GM06990 (cell line): ENCODE measurements around the gene TGM2.

Experiments used
- DNase-seq: peaks from one replicate; pipeline ENCODE4 v3.0.0-alpha.2; 2011; ENCODE audit not compliant: insufficient read length; ENCODE audit errors: extremely low read depth
- H3K27me3 ChIP-seq: replicated peaks from 2 replicates; pipeline ENCODE4 v1.6.0; 2011; ENCODE audit warnings: low read length; ENCODE audit not compliant: control insufficient read depth, insufficient read depth
- H3K36me3 ChIP-seq: 2 replicates; pipeline ENCODE4 v1.5.1; 2011; ENCODE audit warnings: low read length; ENCODE audit not compliant: control insufficient read depth, insufficient read depth
- H3K4me3 ChIP-seq: replicated peaks from 2 replicates; pipeline ENCODE4 v1.5.1; 2011; ENCODE audit warnings: low read depth, mild to moderate bottlenecking, control low read depth, low read length
- CTCF ChIP-seq: IDR thresholded peaks from 2 replicates; pipeline ENCODE4 v1.5.1; 2011; ENCODE audit warnings: low read length, control low read depth, mild to moderate bottlenecking, inconsistent platforms; ENCODE audit not compliant: insufficient read depth, poor library complexity, severe bottlenecking

TGM2 gene

DNA sequence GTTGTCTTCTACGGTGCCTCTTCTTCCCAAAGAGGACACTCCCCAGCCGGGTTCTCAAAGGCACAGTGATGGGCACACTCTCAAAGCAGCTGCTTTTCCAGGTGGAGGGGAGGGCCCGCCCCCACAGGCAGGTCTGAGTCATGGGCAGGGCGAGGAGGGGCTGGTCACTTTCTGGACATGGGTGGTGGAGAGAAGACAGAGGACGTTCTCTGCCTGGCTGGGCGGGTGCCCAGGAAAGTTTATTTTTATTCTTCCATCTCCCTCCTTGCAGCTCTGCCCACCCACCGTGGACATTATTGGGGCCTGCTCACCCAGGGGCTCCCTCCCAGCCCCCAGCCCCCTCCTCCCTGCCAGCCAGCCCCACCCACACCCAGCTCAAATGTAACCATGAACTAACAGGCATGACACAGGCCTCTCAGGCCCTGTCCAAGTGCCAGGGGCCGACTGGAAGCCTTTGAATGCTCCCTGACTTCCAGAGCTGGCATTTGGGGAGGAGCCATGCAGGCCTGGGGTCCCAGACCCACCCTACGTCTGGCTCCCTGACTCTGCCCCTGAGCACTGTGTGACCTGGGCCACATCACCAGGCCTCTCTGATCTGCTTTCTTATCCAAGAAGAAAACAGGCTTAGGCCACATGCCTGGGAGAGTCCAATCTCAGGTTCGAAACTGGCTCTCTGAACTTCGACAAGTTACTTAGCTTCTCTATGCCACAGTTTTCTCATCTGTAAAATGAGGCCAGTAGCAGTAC, 8.0 kb downstream of the TGM2 start:
- Histone ChIP-seq H3K4me3 (no peak overlapping the region), H3K27me3 (no peaks in the 10 kb centered on the region), H3K36me3 (no peaks in the 10 kb centered on the region)
- TF ChIP-seq CTCF: no peak
- no peak for DNase-seq

DNA sequence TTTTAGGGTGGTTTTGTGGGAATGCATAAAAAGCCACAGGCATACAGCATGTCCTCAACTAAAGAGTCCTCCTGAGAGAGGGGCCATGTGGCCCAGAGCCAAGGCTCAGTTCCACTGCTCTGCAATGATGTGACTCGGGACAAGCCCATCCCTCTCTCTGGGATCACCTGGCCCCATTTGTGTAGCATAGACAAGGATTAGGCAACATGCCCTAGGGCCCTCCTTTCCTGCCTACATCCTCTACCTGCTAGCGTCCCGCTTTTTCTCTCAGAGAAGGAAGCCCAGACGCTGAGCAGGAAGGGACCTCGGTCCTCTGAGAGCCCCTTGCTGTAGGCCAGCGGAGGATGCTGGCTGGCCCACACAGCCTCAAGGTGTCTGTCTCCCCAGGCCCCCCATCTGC, 8.8 kb downstream of the TGM2 start:
- Histone ChIP-seq H3K4me3 (no peak overlapping the region), H3K36me3 (no peaks in the 10 kb centered on the region), H3K27me3 (no peaks in the 10 kb centered on the region)
- TF ChIP-seq CTCF: no peak
- DNase-seq: no peak

DNA sequence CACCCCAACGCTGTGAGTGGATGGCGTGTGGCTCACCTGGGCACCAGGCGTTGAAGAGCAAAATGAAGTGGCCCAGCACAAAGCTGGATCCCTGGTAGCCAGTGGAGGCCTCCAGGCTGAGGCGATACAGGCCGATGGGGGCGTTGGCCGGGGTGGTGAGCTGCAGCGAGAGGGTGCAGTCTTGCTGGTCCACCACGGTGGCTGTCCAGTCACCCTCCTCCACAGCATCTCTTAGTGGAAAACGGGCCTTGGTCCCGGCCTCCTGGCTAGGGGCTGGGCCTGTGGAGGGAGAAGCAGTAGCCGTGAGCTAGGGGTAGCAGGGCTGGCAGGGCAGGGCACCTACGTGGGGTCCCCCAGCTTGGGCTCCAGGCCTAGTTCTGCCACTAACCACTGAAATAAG, 9.3 kb downstream of the TGM2 start:
- no peak for DNase-seq
- no peak overlapping the region for H3K4me3 ChIP-seq
- H3K27me3 ChIP-seq: no peaks in the 10 kb centered on the region
- H3K36me3 ChIP-seq: no peaks in the 10 kb centered on the region
- TF ChIP-seq CTCF: no peak

DNA sequence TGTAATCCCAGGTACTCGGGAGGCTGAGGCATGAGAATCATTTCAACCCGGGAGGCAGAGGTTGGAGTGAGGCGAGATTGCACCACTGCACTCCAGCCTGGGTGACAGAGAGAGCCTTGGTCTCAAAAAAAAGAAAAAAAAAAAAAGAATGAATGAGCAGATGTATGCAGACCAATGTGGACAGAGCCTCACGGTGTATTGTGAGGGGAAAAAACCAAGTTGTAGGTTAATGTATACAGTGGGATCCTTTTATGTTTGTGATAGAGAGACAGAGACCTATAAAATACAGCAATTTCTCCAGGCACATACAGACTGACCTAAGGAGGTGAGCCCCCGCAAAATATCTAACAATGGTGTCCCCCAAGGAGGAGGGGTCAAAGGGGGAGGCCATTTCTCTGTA, 11.7 kb downstream of the TGM2 start:
- H3K27me3 ChIP-seq: no peaks in the 10 kb centered on the region
- no peak for DNase-seq
- no peak for TF ChIP-seq CTCF
- H3K36me3 ChIP-seq: no peaks in the 10 kb centered on the region
- H3K4me3 ChIP-seq: no peak overlapping the region

DNA sequence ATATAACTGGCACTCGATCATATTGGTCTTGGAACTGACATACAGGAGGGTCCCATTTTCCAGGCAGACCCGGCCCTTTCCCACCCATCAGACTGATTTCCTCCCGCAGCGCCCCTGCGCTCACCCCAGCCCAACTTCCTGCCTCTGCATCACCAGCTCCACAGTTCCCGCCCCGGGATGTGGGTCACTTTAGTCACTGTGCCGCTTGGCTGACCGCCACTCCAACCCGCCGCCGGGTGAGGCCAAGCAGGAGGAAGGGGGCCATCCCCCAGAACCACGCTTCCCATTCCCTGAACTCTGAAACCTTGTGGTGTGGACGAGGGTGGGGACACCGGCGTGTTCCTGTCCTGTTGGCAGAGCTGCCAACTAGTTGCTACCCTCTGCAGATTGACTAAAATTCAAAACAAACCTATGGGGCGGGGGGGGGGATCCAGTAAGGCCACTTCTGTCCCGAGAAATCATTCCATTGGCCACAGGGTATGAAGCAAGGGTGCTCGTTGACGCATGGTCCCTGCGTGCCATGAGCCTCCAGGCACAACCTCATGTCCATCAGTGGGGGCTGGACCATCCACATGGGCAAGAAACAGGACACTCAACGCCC, 12.3 kb downstream of the TGM2 start:
- no peak for TF ChIP-seq CTCF
- H3K36me3 ChIP-seq: no peaks in the 10 kb centered on the region
- H3K27me3 ChIP-seq: no peaks in the 10 kb centered on the region
- H3K4me3 ChIP-seq: peak overlapping the region; percentile 8
- peak; percentile 55 for DNase-seq

- no peak for TF ChIP-seq CTCF
- no peak for DNase-seq
- no peaks in the 10 kb centered on the region for H3K36me3 ChIP-seq
- peak overlapping the region; percentile 8 for H3K4me3 ChIP-seq
- H3K27me3 ChIP-seq: no peaks in the 10 kb centered on the region
These were observed 12.9 kb downstream of the TGM2 start for GRCh38 chr20:38152175-38152620.
